ENCODE results near the gene MACROD1.

MACROD1 gene

DNA sequence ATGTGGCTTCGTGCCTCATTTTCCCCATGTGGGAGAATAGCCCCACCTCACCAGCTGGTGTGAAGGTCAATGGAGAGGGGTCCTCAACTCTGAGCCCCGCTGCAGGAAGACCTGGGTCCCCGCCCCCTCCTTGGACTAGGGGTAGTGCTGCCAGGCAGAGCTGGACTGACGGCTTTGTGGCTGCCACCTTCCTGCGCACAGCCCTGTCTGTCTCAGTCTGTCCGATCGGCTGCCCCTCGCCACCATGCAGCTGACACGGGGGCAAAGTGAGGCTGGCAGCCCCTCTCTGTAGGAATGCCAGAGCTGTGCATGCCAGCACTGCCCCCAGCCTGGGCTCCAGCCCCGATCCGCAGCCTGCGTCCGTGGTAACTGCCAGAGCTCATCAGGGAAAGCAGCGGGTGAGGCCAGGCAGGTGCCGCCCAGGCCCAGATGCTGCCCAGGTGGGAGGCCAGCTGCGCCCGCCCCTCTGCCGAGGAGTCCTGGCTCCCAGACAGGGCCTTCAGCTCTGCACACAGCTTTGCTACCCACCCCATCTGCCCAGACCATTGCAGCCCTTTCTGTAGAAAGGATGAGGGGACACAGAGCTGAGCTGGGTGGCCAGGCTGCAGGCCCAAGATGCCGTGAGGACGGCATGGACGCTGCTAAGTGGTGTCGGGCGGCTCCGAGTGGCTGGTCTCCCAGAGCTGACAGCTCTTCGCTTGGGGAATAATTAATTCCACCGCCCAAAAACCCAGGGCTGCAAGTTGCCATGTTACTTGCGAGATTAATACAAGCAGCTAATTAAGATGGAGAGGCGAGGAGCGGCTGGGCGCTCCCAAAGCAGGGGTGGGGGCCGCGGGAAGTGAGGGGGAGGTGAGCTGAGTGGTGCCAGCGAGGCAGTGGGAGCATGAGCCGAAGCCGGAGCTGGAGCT lies 149.7 kb downstream of the MACROD1 start:
- FAIRE-seq (no peak), DNase-seq (ENCODE audit: low spot score) (no peak)

DNA sequence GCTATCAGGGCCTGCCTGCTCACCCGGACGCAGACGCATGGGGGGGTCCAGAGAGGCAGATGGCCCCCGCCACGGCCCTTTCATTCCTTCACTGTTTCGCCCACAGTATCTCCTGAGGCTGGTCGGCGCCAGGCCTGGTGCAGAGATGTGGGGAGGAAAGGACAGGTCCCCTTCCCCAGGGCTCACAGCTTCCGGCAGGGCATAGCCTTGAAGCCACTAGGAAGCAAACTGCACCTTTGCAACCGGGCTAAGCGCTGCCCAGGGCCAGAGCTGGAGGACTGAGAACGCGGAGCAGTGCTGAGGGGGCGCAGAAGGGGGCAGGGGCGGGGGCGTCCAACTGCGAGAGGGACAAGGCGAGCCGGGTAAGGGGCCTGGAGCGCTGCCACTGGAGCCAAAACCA lies 150.4 kb downstream of the MACROD1 start:
- DNase-seq (ENCODE audit: low spot score) (no peak), FAIRE-seq (no peak)

DNA sequence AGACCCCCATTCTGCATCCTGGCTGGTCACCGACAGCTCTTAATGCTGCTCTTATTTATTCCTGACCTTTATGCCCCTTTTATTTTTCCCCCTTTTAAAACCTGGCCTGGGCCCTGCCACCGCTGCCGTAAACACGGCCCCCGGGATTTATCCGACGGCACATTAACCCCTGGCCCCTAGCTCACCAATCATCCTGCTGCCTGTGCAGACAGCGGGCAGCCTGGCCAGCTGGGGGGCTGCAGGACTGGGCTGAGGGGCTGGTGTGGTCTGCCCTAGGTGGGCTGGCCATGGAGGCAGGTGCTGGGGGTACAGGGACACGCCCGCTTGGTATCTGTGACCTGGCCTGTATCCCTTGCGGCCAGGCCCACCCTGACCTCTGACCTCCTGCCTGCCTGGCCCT lies 151.6 kb downstream of the MACROD1 start:
- FAIRE-seq (no peak), DNase-seq (ENCODE audit: low spot score) (no peak)

DNA sequence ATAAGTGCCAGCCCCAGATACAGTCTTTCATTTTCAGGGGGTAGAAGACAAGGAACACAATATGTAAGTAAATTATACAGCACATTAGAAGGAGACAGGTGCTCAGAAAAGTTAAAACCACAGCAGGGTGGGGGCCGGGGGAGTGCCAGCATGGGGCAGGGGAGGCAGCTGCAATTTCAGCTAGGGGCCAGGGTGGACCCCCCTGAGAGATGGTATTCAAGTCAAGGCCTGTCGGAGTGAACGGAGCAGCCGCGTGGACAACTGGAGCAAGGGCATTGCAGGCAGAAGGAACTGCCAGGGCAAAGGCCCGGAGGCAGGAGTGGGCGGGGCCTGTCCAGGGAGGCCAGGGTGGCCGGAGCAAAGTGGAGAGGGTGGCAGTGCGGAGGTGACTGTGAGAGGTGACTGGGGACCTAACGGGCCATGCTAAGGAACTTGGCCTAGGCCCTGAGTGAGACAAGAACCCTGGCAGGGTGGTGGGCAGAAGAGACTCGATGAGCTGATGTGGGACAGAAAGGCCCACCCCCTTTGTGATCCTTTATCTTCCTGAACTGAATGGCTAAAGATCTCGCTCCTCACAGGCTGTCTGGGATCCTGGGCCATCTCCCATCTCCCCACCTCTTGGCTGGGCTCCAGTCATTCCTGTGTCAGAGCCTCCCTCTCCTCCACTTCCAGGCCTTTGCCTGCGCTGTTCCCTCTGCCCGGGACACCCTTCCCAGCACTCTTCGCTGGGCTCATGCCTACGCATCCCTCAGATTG lies 152.6 kb downstream of the MACROD1 start:
- FAIRE-seq, result no peak

GRCh38 chr11:64011371-64011770 lies 154.5 kb downstream of the MACROD1 start:
- DNase-seq (ENCODE audit: low spot score) (no peak), FAIRE-seq (no peak)

More for the DNA sequence above, 152.6 kb downstream of the MACROD1 start:
- no peak for DNase-seq (ENCODE audit: low spot score)

- DNase-seq (ENCODE audit: low spot score) (no peak), FAIRE-seq (no peak)
Observed at GRCh38 chr11:64010783-64011182, 155.1 kb downstream of the MACROD1 start.

DNA sequence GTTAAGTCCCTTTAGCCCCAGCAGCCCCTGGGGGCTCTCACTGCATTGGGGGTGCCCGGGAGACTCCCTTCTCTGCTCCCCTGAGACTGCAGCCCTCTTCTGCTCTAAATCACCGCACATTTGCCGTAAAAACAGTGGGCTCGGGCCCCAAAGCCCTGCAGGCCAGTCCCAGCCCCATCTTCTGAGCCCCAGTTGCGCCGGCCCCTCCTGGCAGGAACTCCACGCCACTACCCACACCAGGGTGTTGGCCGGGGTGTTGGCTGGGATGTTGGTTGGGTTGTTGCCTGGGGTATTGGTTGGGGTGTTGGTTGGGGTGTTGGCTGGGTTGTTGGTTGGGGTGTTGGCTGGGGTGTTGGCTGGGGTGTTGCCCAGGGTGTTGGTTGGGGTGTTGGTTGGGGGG lies 156.2 kb downstream of the MACROD1 start:
- no peak for FAIRE-seq
- no peak for DNase-seq (ENCODE audit: low spot score)

DNA sequence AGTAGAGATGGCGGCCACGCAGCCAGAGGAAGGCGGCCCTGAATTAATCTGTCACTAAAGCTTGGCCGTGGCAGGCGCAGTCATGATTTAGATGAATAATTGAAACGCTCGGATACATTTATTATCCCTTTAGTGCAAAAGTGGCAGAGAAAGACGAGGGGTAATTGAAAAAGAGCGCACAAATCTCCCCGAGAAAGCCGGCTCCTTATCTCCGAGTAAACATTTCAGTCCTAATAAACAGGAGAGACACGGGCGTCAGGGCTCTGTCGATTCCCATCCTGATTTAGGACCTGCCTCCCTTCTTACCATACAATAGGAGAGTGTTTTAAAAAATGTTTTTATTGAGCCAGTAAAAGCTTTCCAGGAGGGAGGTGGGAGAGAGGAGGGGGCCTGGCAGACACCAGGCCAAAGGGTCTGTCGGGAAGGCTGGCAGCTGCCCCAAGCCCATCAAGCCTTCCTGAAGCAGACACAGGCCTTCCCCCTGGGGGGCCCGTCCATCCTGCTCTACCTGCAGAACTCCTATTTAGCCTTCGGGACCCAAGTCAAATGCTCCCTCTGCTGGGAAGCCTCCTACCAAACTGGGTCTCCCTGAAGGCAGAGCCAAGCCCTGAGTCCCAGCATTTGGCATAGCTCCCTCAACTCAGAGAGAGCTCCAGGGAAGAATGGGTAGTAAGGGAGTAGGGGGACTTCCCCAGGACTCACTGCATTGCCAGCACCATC lies 156.8 kb downstream of the MACROD1 start:
- FAIRE-seq, result no peak
- DNase-seq (ENCODE audit: low spot score), result no peak

DNA sequence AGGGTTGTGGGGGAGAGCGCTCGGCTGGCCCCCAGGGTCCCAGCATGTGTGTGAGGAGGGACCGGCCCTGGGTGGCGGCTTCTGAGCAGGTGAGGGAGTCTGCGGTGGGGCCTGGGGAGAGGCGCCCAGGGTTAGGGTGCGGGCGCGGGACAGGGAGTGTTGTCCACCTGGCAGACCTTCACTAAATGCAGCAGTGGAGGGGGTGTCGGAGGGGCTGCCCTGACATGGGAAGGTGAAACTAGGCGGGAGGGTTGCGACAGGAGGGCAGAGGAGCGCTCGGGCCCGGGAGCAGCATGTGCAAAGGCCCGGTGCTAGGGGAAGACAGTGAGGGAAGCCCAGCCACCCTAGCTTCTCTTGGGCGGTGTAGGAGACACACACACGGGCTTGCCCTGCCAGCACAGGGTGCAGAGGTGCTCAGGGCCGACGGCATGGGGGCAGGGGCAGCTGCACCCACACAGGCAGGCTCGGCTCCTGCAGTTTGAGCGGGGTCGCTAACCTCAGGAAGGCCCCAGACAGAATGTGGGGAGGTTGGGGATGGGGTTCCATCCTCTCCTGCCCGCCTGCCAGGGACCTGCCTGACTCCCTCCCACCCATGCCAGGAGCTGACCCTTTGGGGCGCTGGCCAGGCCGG lies 157.5 kb downstream of the MACROD1 start:
- DNase-seq (ENCODE audit: low spot score) (no peak), FAIRE-seq (no peak)

- DNase-seq (ENCODE audit: low spot score) (no peak), FAIRE-seq (no peak)
Observed at GRCh38 chr11:64007629-64008282, 158.2 kb downstream of the MACROD1 start.

- DNase-seq (ENCODE audit: low spot score) (no peak), FAIRE-seq (no peak)
Observed at GRCh38 chr11:64007160-64007628, 158.7 kb downstream of the MACROD1 start.

GRCh38 chr11:64006398-64006797 lies 159.5 kb downstream of the MACROD1 start:
- FAIRE-seq, result no peak
- no peak for DNase-seq (ENCODE audit: low spot score)

DNA sequence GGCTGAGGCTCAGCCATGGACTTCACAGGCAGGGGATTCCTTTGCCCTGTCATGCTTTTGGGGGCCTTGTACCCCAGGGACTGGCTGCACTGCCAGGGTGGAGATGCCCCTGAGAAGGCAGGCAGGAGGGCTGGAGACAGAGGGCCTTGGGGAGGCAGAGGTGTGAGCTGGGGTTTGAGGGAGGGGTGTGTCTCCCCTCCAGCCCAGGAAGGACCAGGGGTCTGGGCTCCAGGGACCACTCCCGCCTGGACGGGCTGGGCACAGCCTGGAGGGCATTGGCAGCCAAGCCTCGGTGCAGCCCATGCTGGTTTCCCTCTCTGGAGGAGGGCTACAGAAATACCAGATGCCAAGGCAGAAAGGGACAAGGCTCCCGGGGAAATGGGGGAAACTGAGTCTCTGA lies 160.2 kb downstream of the MACROD1 start:
- no peak for FAIRE-seq

GRCh38 chr11:64004590-64004984 lies 161.3 kb downstream of the MACROD1 start:
- DNase-seq (ENCODE audit: low spot score) (peak; percentile 3), FAIRE-seq (no peak)

More for the DNA sequence above, 160.2 kb downstream of the MACROD1 start:
- DNase-seq (ENCODE audit: low spot score), result no peak

GRCh38 chr11:64003807-64004589 lies 161.9 kb downstream of the MACROD1 start:
- FAIRE-seq (no peak), DNase-seq (ENCODE audit: low spot score) (no peak)

DNA sequence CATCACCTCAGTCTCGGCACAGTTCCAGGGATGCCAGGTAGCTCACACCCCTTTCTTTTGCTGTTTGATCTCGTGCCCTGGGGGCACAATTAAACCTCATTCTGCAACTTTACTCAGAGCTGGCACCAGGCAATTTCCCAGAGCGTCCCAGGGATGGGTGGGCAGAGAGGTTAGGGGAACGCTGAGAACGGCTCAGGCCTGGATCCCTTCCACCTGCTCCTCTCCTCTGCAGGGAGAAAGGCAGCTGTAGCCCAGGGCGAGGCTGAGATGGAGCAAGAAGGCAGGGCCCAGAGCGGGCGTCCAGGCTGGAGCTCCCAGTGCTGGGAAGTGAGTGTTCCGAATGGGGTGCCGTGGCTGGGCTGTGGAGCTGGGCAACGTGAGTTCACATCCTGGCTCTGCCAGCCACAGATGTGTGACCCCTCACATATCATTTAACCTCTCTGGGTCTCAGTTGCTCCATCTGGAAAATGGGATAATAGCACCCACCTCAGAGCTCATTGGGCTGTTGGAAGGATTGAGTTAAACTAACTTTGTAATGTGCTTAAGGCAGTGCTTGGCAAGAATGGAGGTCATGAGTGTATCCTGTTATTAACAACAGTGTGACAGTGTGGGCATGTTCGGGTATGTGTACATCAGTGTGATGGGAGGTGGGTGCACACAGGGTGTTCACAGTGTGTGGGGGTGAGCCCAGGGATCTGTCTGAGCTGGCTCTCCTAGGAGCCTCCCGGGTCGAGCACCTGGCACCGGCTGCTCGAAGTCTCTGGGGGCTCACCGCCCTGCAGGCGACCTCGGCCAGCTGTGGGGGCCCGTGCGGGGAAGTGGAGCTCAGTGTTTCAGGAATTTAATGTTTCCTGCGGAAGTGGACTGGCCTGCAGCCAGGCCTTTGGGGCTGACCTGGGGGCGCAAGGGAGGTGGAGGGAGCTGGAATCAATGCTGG lies 164.2 kb downstream of the MACROD1 start:
- no peak for DNase-seq (ENCODE audit: low spot score)
- no peak for FAIRE-seq

- DNase-seq (ENCODE audit: low spot score), result no peak
- FAIRE-seq, result no peak
Observed at GRCh38 chr11:64000740-64001483, 165.0 kb downstream of the MACROD1 start.

Data from RCC 7860 (cell line).